H9 (cell line): ENCODE measurements around the gene LMF1. TPM values are rescaled to one million over a fixed set of nuclear protein-coding genes. Genes with fewer than 3 reads are reported as not detected.

Experiments
- DNase-seq: peaks from one replicate; pipeline ENCODE4 v3.0.0-alpha.2; 2017
- H2AFZ ChIP-seq: one replicate; pipeline ENCODE4 v1.6.1; 2013; ENCODE audit warnings: mild to moderate bottlenecking, low read length, control low read depth, moderate library complexity
- H2AK5ac ChIP-seq: 2 replicates; pipeline ENCODE4 v1.6.1; 2013; ENCODE audit warnings: low read length, control low read depth, mixed read lengths; ENCODE audit not compliant: insufficient read length
- H2BK120ac ChIP-seq: one replicate; pipeline ENCODE4 v1.6.1; 2013; ENCODE audit warnings: low read depth, mild to moderate bottlenecking, low read length, control low read depth, inconsistent platforms; ENCODE audit not compliant: poor library complexity, severe bottlenecking
- H2BK12ac ChIP-seq: 2 replicates; pipeline ENCODE4 v1.6.1; 2013; ENCODE audit warnings: low read length, control low read depth, mixed read lengths, low read depth; ENCODE audit not compliant: insufficient read length
- H2BK15ac ChIP-seq: 2 replicates; pipeline ENCODE4 v1.6.1; 2013; ENCODE audit warnings: low read depth, low read length, control low read depth
- H2BK20ac ChIP-seq: one replicate; pipeline ENCODE4 v1.6.1; 2013; ENCODE audit warnings: low read depth, mild to moderate bottlenecking, low read length, control low read depth, inconsistent platforms; ENCODE audit not compliant: poor library complexity, severe bottlenecking
- H2BK5ac ChIP-seq: 2 replicates; pipeline ENCODE4 v1.6.1; 2013; ENCODE audit warnings: low read length, control low read depth, mixed read lengths; ENCODE audit not compliant: insufficient read length
- H3K14ac ChIP-seq: 2 replicates; pipeline ENCODE4 v1.6.1; 2013; ENCODE audit warnings: low read length, control low read depth; ENCODE audit not compliant: insufficient read depth
- H3K18ac ChIP-seq: 2 replicates; pipeline ENCODE4 v1.6.1; 2013; ENCODE audit warnings: low read depth, mild to moderate bottlenecking, mixed read lengths, low read length, control low read depth; ENCODE audit not compliant: insufficient read length
- H3K23ac ChIP-seq: 2 replicates; pipeline ENCODE4 v1.6.1; 2013; ENCODE audit warnings: low read length, control low read depth, mixed read lengths, low read depth; ENCODE audit not compliant: insufficient read length
- H3K23me2 ChIP-seq: 2 replicates; pipeline ENCODE4 v1.6.1; 2013; ENCODE audit warnings: low read depth, mild to moderate bottlenecking, mixed read lengths, low read length, control low read depth; ENCODE audit not compliant: insufficient read length, poor library complexity, severe bottlenecking
- H3K27ac ChIP-seq: 2 replicates; pipeline ENCODE4 v1.5.1; 2013; ENCODE audit warnings: low read length, control low read depth, mixed read lengths, low read depth; ENCODE audit not compliant: insufficient read length
- H3K27me3 ChIP-seq: 2 replicates; pipeline ENCODE4 v1.6.1; 2013; ENCODE audit warnings: low read length, control low read depth, inconsistent platforms; ENCODE audit not compliant: insufficient read depth
- H3K4ac ChIP-seq: 2 replicates; pipeline ENCODE4 v1.6.1; 2013; ENCODE audit warnings: low read depth, mild to moderate bottlenecking, control low read depth, inconsistent platforms, low read length, moderate library complexity
- H3K4me1 ChIP-seq: 2 replicates; pipeline ENCODE4 v1.6.1; 2013; ENCODE audit warnings: low read length, control low read depth, inconsistent platforms; ENCODE audit not compliant: insufficient read depth
- H3K4me2 ChIP-seq: 2 replicates; pipeline ENCODE4 v1.6.1; 2013; ENCODE audit warnings: low read length, control low read depth, mixed read lengths; ENCODE audit not compliant: insufficient read length, insufficient read depth
- H3K56ac ChIP-seq: 2 replicates; pipeline ENCODE4 v1.6.1; 2013; ENCODE audit warnings: low read depth, mild to moderate bottlenecking, mixed read lengths, low read length, control low read depth; ENCODE audit not compliant: insufficient read length
- H3K79me1 ChIP-seq: 2 replicates; pipeline ENCODE4 v1.6.1; 2013; ENCODE audit warnings: low read depth, mild to moderate bottlenecking, moderate library complexity, low read length, control low read depth, inconsistent platforms; ENCODE audit not compliant: insufficient read depth, poor library complexity, severe bottlenecking
- H3K79me2 ChIP-seq: 2 replicates; pipeline ENCODE4 v1.6.1; 2013; ENCODE audit warnings: low read length, control low read depth, inconsistent platforms; ENCODE audit not compliant: insufficient read depth
- H3K9ac ChIP-seq: 2 replicates; pipeline ENCODE4 v1.6.1; 2013; ENCODE audit warnings: low read length, control low read depth, mixed read lengths; ENCODE audit not compliant: insufficient read length; ENCODE audit errors: extremely low read depth
- H3K9me3 ChIP-seq: one replicate; pipeline ENCODE4 v1.6.1; 2013; ENCODE audit warnings: low read depth, low read length, inconsistent platforms; ENCODE audit not compliant: control insufficient read depth
- H3T11ph ChIP-seq: one replicate; pipeline ENCODE4 v1.6.1; 2013; ENCODE audit warnings: mild to moderate bottlenecking, low read length, control low read depth, inconsistent platforms
- H4K20me1 ChIP-seq: one replicate; pipeline ENCODE4 v1.6.1; 2013; ENCODE audit not compliant: control insufficient read depth, insufficient read length, insufficient read depth
- H4K5ac ChIP-seq: 2 replicates; pipeline ENCODE4 v1.6.1; 2013; ENCODE audit warnings: low read depth, mild to moderate bottlenecking, mixed read lengths, low read length, control low read depth; ENCODE audit not compliant: insufficient read length
- H4K8ac ChIP-seq: replicated peaks from 2 replicates; pipeline ENCODE4 v1.6.1; 2013; ENCODE audit warnings: low read length, control low read depth, mixed read lengths, low read depth; ENCODE audit not compliant: insufficient read length
- H4K91ac ChIP-seq: 2 replicates; pipeline ENCODE4 v1.6.1; 2013; ENCODE audit warnings: low read depth, mild to moderate bottlenecking, moderate library complexity, mixed read lengths, low read length, control low read depth; ENCODE audit not compliant: insufficient read length
- H3K27ac Mint-ChIP-seq, 3 experiments: 2 replicates in 2 of 3; 3 replicates in 1 of 3; pipeline ENCODE4 v1.8.0; 2020 to 2021; ENCODE audit warnings: mixed read lengths in 3 of 3, mild to moderate bottlenecking in 1 of 3, moderate library complexity in 1 of 3
- H3K27me3 Mint-ChIP-seq: 2 replicates; pipeline ENCODE4 v1.8.0; 2021; ENCODE audit warnings: low read depth, mild to moderate bottlenecking, moderate library complexity, mixed read lengths
- H3K36me3 Mint-ChIP-seq, 3 experiments: 2 replicates in 2 of 3; 3 replicates in 1 of 3; pipeline ENCODE4 v1.8.0; 2020 to 2021; ENCODE audit warnings: low read depth in 3 of 3, mixed read lengths in 3 of 3; ENCODE audit not compliant: insufficient read depth in 1 of 3
- H3K4me1 Mint-ChIP-seq, 2 experiments: 2 replicates each; pipeline ENCODE4 v1.8.0; 2020; ENCODE audit warnings: mixed read lengths in 2 of 2
- H3K4me3 Mint-ChIP-seq, 2 experiments: 2 replicates in 1 of 2; 3 replicates in 1 of 2; pipeline ENCODE4 v1.8.0; 2020 to 2021; ENCODE audit warnings: mild to moderate bottlenecking in 2 of 2, mixed read lengths in 2 of 2, moderate library complexity in 1 of 2
- H3K9me3 Mint-ChIP-seq, 2 experiments: 2 replicates in 1 of 2; 3 replicates in 1 of 2; pipeline ENCODE4 v1.8.0; 2020; ENCODE audit warnings: mild to moderate bottlenecking in 2 of 2, mixed read lengths in 2 of 2, moderate library complexity in 1 of 2
- WGBS: extraction: QIAGEN DNeasy Blood & Tissue Kit; methylation state at CpG from one replicate; pipeline ENCODE4 v1.1.7; 2013; ENCODE audit warnings: missing lambda C conversion rate, low lambda C conversion rate, mixed read lengths; ENCODE audit not compliant: insufficient read length; ENCODE audit errors: extremely low coverage; 5-methylcytosine and 5-hydroxymethylcytosine counted together
- total RNA-seq: library from RNA; stranded (reverse); gene quantifications from 2 replicates; pipeline ENCODE4 v1.2.1, GENCODE V29; 2021
- TF ChIP-seq, protein P1 (sequence below): fragments of 200-600 bp; sonication (generic); conservative IDR thresholded peaks from 3 replicates; pipeline ENCODE4 v1.8.0; 2021; ENCODE audit warnings: antibody characterized with exemption, mild to moderate bottlenecking

LMF1 gene
- total RNA-seq, 1 experiment from 2014 or later: 7.1 TPM

DNA sequence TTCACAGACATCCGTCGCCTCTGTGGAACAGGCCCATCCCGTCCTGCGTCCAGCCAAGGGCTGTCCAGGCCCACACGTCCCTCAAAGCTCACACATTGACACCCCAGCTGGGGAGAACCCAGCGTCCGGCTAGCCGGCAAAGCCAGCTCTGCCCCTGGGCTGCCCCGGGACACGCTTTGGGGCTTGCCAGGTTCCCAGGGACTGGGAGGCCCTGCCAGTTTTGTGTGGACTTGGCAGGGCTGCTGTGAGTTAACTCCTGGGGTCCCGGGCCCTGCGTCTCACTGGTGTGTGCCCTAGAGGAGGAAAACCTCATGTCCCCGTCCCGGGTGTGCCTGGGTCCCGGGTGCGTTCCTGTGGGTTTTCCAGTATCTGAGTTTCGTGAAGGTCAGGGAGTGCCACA is 17.1 kb upstream of the LMF1 start:
- Histone ChIP-seq H3K4me2 (no peak overlapping the region), H3K56ac (no peak overlapping the region), H4K91ac (no peak overlapping the region), H3T11ph (no peak overlapping the region), H2AK5ac (no peak overlapping the region), H2BK20ac (no peak overlapping the region), H3K27me3 (peaks cover 1% of the 10 kb centered on the region; the same call in 1 of the 2 replicates), H2BK12ac (no peak overlapping the region), H2BK5ac (no peak overlapping the region), H4K8ac (no peak overlapping the region), H3K23me2 (peaks cover 8% of the 10 kb centered on the region), H3K79me2 (no peaks in the 10 kb centered on the region), H3K27ac (no peak overlapping the region), H3K9ac (no peak overlapping the region), H3K79me1 (no peaks in the 10 kb centered on the region), H2BK120ac (no peak overlapping the region), H3K4me1 (no peaks in the 10 kb centered on the region), H4K20me1 (no peaks in the 10 kb centered on the region), H2BK15ac (no peak overlapping the region), H2AFZ (no peak overlapping the region), H3K23ac (no peak overlapping the region), H3K18ac (no peak overlapping the region), H3K4ac (no peak overlapping the region), H4K5ac (no peak overlapping the region), H3K14ac (peak overlapping the region; percentile 4; the same call in 1 of the 2 replicates), H3K9me3 (no peaks in the 10 kb centered on the region)
- H3K36me3 Mint-ChIP-seq: peaks cover 0 to 2% (median 0%) of the 10 kb centered on the region in 3 experiments; a peak in 1 of 7 replicates
- no peak overlapping the region for H3K4me3 Mint-ChIP-seq
- TF ChIP-seq, protein P1, sequence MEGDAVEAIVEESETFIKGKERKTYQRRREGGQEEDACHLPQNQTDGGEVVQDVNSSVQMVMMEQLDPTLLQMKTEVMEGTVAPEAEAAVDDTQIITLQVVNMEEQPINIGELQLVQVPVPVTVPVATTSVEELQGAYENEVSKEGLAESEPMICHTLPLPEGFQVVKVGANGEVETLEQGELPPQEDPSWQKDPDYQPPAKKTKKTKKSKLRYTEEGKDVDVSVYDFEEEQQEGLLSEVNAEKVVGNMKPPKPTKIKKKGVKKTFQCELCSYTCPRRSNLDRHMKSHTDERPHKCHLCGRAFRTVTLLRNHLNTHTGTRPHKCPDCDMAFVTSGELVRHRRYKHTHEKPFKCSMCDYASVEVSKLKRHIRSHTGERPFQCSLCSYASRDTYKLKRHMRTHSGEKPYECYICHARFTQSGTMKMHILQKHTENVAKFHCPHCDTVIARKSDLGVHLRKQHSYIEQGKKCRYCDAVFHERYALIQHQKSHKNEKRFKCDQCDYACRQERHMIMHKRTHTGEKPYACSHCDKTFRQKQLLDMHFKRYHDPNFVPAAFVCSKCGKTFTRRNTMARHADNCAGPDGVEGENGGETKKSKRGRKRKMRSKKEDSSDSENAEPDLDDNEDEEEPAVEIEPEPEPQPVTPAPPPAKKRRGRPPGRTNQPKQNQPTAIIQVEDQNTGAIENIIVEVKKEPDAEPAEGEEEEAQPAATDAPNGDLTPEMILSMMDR: no peak
- no peak for DNase-seq
- H3K27ac Mint-ChIP-seq: no peak overlapping the region
- peaks cover 9% of the 10 kb centered on the region for H3K27me3 Mint-ChIP-seq
- WGBS: no CpG with 5 or more reads among the region's 17 CpGs
- H3K9me3 Mint-ChIP-seq: no peaks in the 10 kb centered on the region
- peaks cover under 1 to 5% of the 10 kb centered on the region in 2 experiments; a peak in 2 of 4 replicates for H3K4me1 Mint-ChIP-seq
